CD4-positive, alpha-beta memory T cell (primary cell): ENCODE measurements around the gene MORN5. TPM values are rescaled to one million over a fixed set of nuclear protein-coding genes. Genes with fewer than 3 reads are reported as not detected.

Source experiments
- CTCF ChIA-PET: fragments of 350-600 bp; sonication (Branson Sonifier 250); formaldehyde crosslinking; loops from one replicate; lab custom pipeline; 2021; ENCODE audit warnings: inconsistent platforms; ENCODE audit not compliant: partially characterized antibody; lab: Charles Lee
- POLR2A ChIA-PET: fragments of 350-600 bp; sonication (Branson Sonifier 250); formaldehyde crosslinking; loops from one replicate; lab custom pipeline; 2021; ENCODE audit not compliant: partially characterized antibody; lab: Charles Lee
- DNase-seq, 5 donors: peaks; one replicate each; pipeline versions ENCODE4 v3.0.0 to v3.0.0-alpha.2; 2020 to 2022; ENCODE audit warnings: mixed read lengths in 1 of 5
- H3K27ac ChIP-seq: one replicate; pipeline ENCODE4 v1.7.0; 2013; ENCODE audit warnings: low read depth, low read length
- H3K27me3 ChIP-seq: 2 replicates; pipeline ENCODE4 v1.7.0; 2013; ENCODE audit warnings: mild to moderate bottlenecking, low read length, moderate library complexity; ENCODE audit not compliant: insufficient read depth
- H3K36me3 ChIP-seq: 2 replicates; pipeline ENCODE4 v1.7.0; 2013; ENCODE audit warnings: mild to moderate bottlenecking, low read length, moderate library complexity; ENCODE audit not compliant: insufficient read depth
- H3K4me1 ChIP-seq: 2 replicates; pipeline ENCODE4 v1.7.0; 2013; ENCODE audit warnings: mild to moderate bottlenecking, low read length, moderate library complexity; ENCODE audit not compliant: insufficient read depth
- H3K4me3 ChIP-seq, 2 donors: one replicate each; pipeline ENCODE4 v1.7.0; 2013; ENCODE audit warnings: low read length in 2 of 2, mild to moderate bottlenecking in 1 of 2
- H3K9me3 ChIP-seq, 2 donors: one replicate each; pipeline ENCODE4 v1.7.0; 2013; ENCODE audit warnings: low read length in 2 of 2, control low read depth in 1 of 2; ENCODE audit not compliant: control insufficient read depth in 1 of 2
- H3K27ac Mint-ChIP-seq, 7 donors: one replicate each; pipeline ENCODE4 v1.8.0; 2020 to 2021; ENCODE audit warnings: mixed read lengths in 7 of 7, mild to moderate bottlenecking in 6 of 7, inconsistent platforms in 3 of 7, moderate library complexity in 3 of 7
- H3K27me3 Mint-ChIP-seq, 2 donors: one replicate each; pipeline ENCODE4 v1.8.0; 2020 to 2021; ENCODE audit warnings: mixed read lengths in 2 of 2
- H3K36me3 Mint-ChIP-seq, 2 donors: one replicate each; pipeline ENCODE4 v1.8.0; 2020 to 2021; ENCODE audit warnings: mixed read lengths in 2 of 2, inconsistent platforms in 1 of 2, mild to moderate bottlenecking in 1 of 2
- H3K4me1 Mint-ChIP-seq, 4 donors: one replicate each; pipeline ENCODE4 v1.8.0; 2020 to 2021; ENCODE audit warnings: mixed read lengths in 4 of 4, mild to moderate bottlenecking in 1 of 4
- H3K4me3 Mint-ChIP-seq, 8 donors: one replicate each; pipeline ENCODE4 v1.8.0; 2020 to 2021; ENCODE audit warnings: mixed read lengths in 8 of 8, mild to moderate bottlenecking in 7 of 8, moderate library complexity in 6 of 8, inconsistent platforms in 3 of 8
- H3K9me3 Mint-ChIP-seq, 8 donors: one replicate each; pipeline ENCODE4 v1.8.0; 2020 to 2021; ENCODE audit warnings: mixed read lengths in 8 of 8, mild to moderate bottlenecking in 5 of 8, inconsistent platforms in 3 of 8, moderate library complexity in 1 of 8
- intact Hi-C: fragments of 100-400 bp; cut with micrococcal nuclease; formaldehyde crosslinking; loops from one replicate; pipeline ENCODE4 v1.15.1; 2023
- polyA plus RNA-seq, 2 donors: library from polyadenylated mRNA; unstranded; fragments of 300-500 nt; fragmentation: Illumina TruSeq; gene quantifications; one replicate each; pipeline ENCODE4 v1.2.3, GENCODE V29; 2021
- total RNA-seq, 2 experiments: library from RNA; stranded (reverse); gene quantifications; one replicate each; pipeline ENCODE4 v1.2.3, GENCODE V29; 2021

Gene MORN5
- total and polyA plus RNA-seq, 4 experiments from 2014 or later = not detected

- H3K36me3 Mint-ChIP-seq = no peaks in the 10 kb centered on the region
- Histone ChIP-seq H3K27me3 (peaks cover 11% of the 10 kb centered on the region), H3K4me3 (no peak overlapping the region), H3K36me3 (no peaks in the 10 kb centered on the region), H3K9me3 (no peaks in the 10 kb centered on the region), H3K27ac (no peak overlapping the region), H3K4me1 (peaks cover 7% of the 10 kb centered on the region)
- H3K27ac Mint-ChIP-seq = no peak overlapping the region
- intact Hi-C loops = no loop called here
- H3K4me3 Mint-ChIP-seq = no peak overlapping the region
- CTCF ChIA-PET = interaction anchor here (1.1 to 1.8 kb wide), 4 partner anchors 17 to 706 kb away, joined by 3 to 6 read pairs (median 4); no protein-coding TSS in a partner anchor
- H3K9me3 Mint-ChIP-seq = no peaks in the 10 kb centered on the region
- POLR2A ChIA-PET = no interaction called here
- DNase-seq = no peak
- peaks cover 8 to 23% (median 15%) of the 10 kb centered on the region in 4 donors for H3K4me1 Mint-ChIP-seq
- H3K27me3 Mint-ChIP-seq = peaks cover 20 to 21% of the 10 kb centered on the region in 2 donors
Measured at GRCh38 chr9:122129969-122130368, 29.7 kb upstream of the MORN5 start.

GRCh38 chr9:122130837-122131236 lies 28.9 kb upstream of the MORN5 start:
- Histone ChIP-seq H3K27ac (no peak overlapping the region), H3K9me3 (no peaks in the 10 kb centered on the region), H3K4me3 (no peak overlapping the region), H3K4me1 (peaks cover 7% of the 10 kb centered on the region), H3K36me3 (no peaks in the 10 kb centered on the region), H3K27me3 (peaks cover 5% of the 10 kb centered on the region)
- Mint-ChIP-seq H3K4me1 (peaks cover 4 to 15% (median 10%) of the 10 kb centered on the region in 4 donors), H3K9me3 (no peaks in the 10 kb centered on the region), H3K36me3 (no peaks in the 10 kb centered on the region), H3K4me3 (no peak overlapping the region), H3K27ac (no peak overlapping the region), H3K27me3 (peaks cover 14 to 16% of the 10 kb centered on the region in 2 donors)
- intact Hi-C loops = no loop called here
- ChIA-PET CTCF (no interaction called here), POLR2A (no interaction called here)
- DNase-seq = no peak

GRCh38 chr9:122131401-122132001 lies 28.2 kb upstream of the MORN5 start:
- no peaks in the 10 kb centered on the region for H3K36me3 ChIP-seq
- H3K27me3 ChIP-seq = no peaks in the 10 kb centered on the region
- H3K4me3 ChIP-seq = no peak overlapping the region
- Mint-ChIP-seq H3K27ac (no peak overlapping the region), H3K4me1 (peaks cover under 1 to 8% (median 4%) of the 10 kb centered on the region in 4 donors), H3K9me3 (no peaks in the 10 kb centered on the region), H3K27me3 (peaks cover 9 to 10% of the 10 kb centered on the region in 2 donors), H3K4me3 (no peak overlapping the region), H3K36me3 (no peaks in the 10 kb centered on the region)
- peaks cover 2% of the 10 kb centered on the region for H3K4me1 ChIP-seq
- intact Hi-C loops = no loop called here
- no peak overlapping the region for H3K27ac ChIP-seq
- POLR2A ChIA-PET = no interaction called here
- no peak for DNase-seq
- CTCF ChIA-PET = interaction anchor here (9.1 kb wide), 1 partner anchor 8 kb away, joined by 47 read pairs; no protein-coding TSS in a partner anchor
- no peaks in the 10 kb centered on the region for H3K9me3 ChIP-seq

- CTCF ChIA-PET = interaction anchor here (0.8 to 9.1 kb wide), 4 partner anchors 9 to 218 kb away, joined by 3 to 47 read pairs (median 3); no protein-coding TSS in a partner anchor
- no peaks in the 10 kb centered on the region for H3K36me3 Mint-ChIP-seq
Measured at GRCh38 chr9:122132539-122132938, 27.2 kb upstream of the MORN5 start.

GRCh38 chr9:122133263-122133983 lies 26.3 kb upstream of the MORN5 start:
- no peaks in the 10 kb centered on the region for H3K4me1 ChIP-seq
- H3K4me1 Mint-ChIP-seq = peaks cover 0 to 5% (median 0%) of the 10 kb centered on the region in 4 donors
- H3K4me3 Mint-ChIP-seq = no peak overlapping the region
- no peak overlapping the region for H3K4me3 ChIP-seq
- H3K9me3 Mint-ChIP-seq = no peaks in the 10 kb centered on the region
- CTCF ChIA-PET = interaction anchor here (1.2 to 9.1 kb wide), 3 partner anchors 10 to 35 kb away, joined by 3 to 47 read pairs (median 5); no protein-coding TSS in a partner anchor
- H3K27me3 ChIP-seq = no peaks in the 10 kb centered on the region
- no peaks in the 10 kb centered on the region for H3K9me3 ChIP-seq
- no peak overlapping the region for H3K27ac ChIP-seq
- H3K27me3 Mint-ChIP-seq = peaks cover 0 to 4% of the 10 kb centered on the region in 2 donors
- no peaks in the 10 kb centered on the region for H3K36me3 Mint-ChIP-seq
- no peaks in the 10 kb centered on the region for H3K36me3 ChIP-seq
- POLR2A ChIA-PET = no interaction called here
- no peak for DNase-seq
- intact Hi-C loops = no loop called here
- no peak overlapping the region for H3K27ac Mint-ChIP-seq

More at GRCh38 chr9:122132539-122132938, 27.2 kb upstream of the MORN5 start:
- Mint-ChIP-seq H3K9me3 (no peaks in the 10 kb centered on the region), H3K4me1 (peaks cover 0 to 5% (median under 1%) of the 10 kb centered on the region in 4 donors), H3K4me3 (no peak overlapping the region), H3K27ac (no peak overlapping the region), H3K27me3 (peaks cover 4% of the 10 kb centered on the region in 2 donors)
- POLR2A ChIA-PET = no interaction called here
- H3K4me1 ChIP-seq = no peaks in the 10 kb centered on the region
- no peak overlapping the region for H3K4me3 ChIP-seq
- H3K27ac ChIP-seq = no peak overlapping the region
- DNase-seq = no peak
- no peaks in the 10 kb centered on the region for H3K36me3 ChIP-seq
- H3K27me3 ChIP-seq = no peaks in the 10 kb centered on the region
- intact Hi-C loops = no loop called here
- H3K9me3 ChIP-seq = no peaks in the 10 kb centered on the region

GRCh38 chr9:122133984-122134535 lies 25.6 kb upstream of the MORN5 start:
- POLR2A ChIA-PET = no interaction called here
- DNase-seq = no peak
- no peaks in the 10 kb centered on the region for H3K9me3 Mint-ChIP-seq
- CTCF ChIA-PET = interaction anchor here (2.1 to 9.1 kb wide), 2 partner anchors 10 to 35 kb away, joined by 5 to 47 read pairs; no protein-coding TSS in a partner anchor
- H3K27me3 ChIP-seq = no peaks in the 10 kb centered on the region
- H3K27ac ChIP-seq = no peak overlapping the region
- H3K4me1 Mint-ChIP-seq = peaks cover 0 to 5% (median 0%) of the 10 kb centered on the region in 4 donors
- H3K27me3 Mint-ChIP-seq = peaks cover 0 to 4% of the 10 kb centered on the region in 2 donors
- no peaks in the 10 kb centered on the region for H3K9me3 ChIP-seq
- intact Hi-C loops = no loop called here
- no peak overlapping the region for H3K4me3 Mint-ChIP-seq
- no peaks in the 10 kb centered on the region for H3K4me1 ChIP-seq
- H3K27ac Mint-ChIP-seq = no peak overlapping the region
- no peaks in the 10 kb centered on the region for H3K36me3 ChIP-seq
- H3K4me3 ChIP-seq = no peak overlapping the region
- H3K36me3 Mint-ChIP-seq = no peaks in the 10 kb centered on the region
